MM.1S (cell line): ENCODE measurements around the gene LRCH1.

Experiments
- CTCF ChIP-seq: fragments of 300-600 bp; sonication (generic); IDR thresholded peaks from 2 replicates; pipeline ENCODE4 v1.5.1; 2016; ENCODE audit warnings: antibody characterized with exemption, low read length, mixed read lengths
- EZH2phosphoT487 ChIP-seq: fragments of 300-600 bp; sonication (generic); IDR thresholded peaks from 2 replicates; pipeline ENCODE4 v1.6.1; 2018; ENCODE audit warnings: antibody characterized with exemption, low read length

DNA sequence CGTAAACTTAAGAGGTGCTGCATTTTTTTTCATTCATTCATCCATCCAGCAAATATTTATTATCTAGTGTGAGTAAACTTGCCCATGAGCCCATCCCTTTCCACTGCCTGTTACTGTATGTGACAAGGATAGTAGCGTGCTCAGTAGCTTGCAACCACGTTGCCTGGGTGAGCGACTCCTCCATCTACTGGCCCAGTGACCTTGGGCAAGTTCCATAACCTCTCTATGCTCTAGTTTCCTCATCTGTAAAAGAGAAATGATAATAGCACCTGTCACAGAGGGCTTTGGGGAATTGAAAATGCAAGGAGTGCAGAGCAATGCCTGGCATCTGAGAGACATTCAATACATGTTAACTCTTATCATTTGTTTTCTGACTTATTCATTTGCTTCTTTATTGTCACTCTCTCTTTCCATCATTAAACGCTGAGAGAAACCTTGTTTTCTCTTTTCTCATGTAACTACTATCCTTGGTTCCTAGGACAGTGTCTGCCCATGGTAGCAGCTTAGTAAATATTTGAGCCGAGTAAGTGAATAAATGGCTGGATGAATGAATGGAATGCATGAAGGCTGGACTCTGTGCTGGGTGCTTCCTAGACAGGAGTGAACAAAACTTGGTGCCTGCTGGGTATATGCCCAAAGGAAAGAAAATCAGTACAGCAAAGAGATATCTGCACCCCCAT, 19.9 kb downstream of the LRCH1 start:
- no peak for TF ChIP-seq CTCF
- TF ChIP-seq EZH2phosphoT487: no peak
